ENCODE measurements around the gene XPR1. TPM values are rescaled to one million over a fixed set of nuclear protein-coding genes. Genes with fewer than 3 reads are reported as not detected.

XPR1 gene
- total RNA-seq, 1 experiment from 2014 or later, result 19.9 TPM

DNA sequence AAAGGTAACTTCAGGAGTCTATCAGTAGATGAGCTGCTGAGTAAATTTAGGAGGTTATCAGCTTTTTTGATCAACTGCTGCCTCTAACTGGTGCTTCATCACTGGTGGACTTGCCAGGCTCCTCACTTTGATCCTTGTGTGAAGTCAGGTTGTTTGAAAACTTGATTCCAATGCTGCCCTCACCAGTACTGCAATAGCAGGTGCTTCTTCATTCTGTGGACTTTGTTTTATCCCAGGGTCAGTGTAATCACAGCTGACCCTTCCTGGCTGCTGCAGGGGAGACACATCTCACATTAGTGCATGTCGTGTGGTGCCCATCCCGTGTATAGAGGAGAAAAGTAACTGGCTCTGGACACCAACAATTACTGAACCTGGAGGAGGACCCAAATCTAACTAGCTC lies 260.9 kb downstream of the XPR1 start:
- no peak overlapping the region for H3K27ac ChIP-seq (ENCODE audit: low read depth, low read length)
- intact Hi-C loops (cut with micrococcal nuclease), result no loop called here
- ChIA-PET RAD21 (ENCODE audit: low non-redundant PET in 1 of 2, low total read pairs in 2 of 2, uncharacterized antibody in 2 of 2, unreplicated experiment in 2 of 2) (no interaction called here), CTCF (no interaction called here), POLR2A (no interaction called here)
- H3K9me3 ChIP-seq (ENCODE audit: control insufficient read depth in 1 of 2, insufficient read depth in 1 of 2, low read depth in 1 of 2, low read length in 2 of 2), result no peaks in the 10 kb centered on the region
- H2AFZ ChIP-seq (ENCODE audit: low read depth, low read length, poor library complexity, severe bottlenecking), result no peak overlapping the region
- no peak overlapping the region for H3K4me2 ChIP-seq (ENCODE audit: low read length)
- no peaks in the 10 kb centered on the region for H3K9me2 ChIP-seq (ENCODE audit: insufficient read depth)
- no peaks in the 10 kb centered on the region for H3K4me1 ChIP-seq (ENCODE audit: control insufficient read depth in 1 of 2, insufficient read depth in 2 of 2, low read length in 2 of 2)
- BruUV-seq (replicated peaks), result no TSS peak
- H3K4me3 ChIP-seq (replicated peaks in 1 of 2; ENCODE audit: low read depth in 1 of 2, low read length in 2 of 2), result no peak overlapping the region
- H3K9ac ChIP-seq (ENCODE audit: low read length), result no peak overlapping the region
- no peaks in the 10 kb centered on the region for H3K27me3 ChIP-seq (ENCODE audit: insufficient read depth, low read length)
- H3K36me3 ChIP-seq (ENCODE audit: control insufficient read depth in 1 of 2, insufficient read depth in 2 of 2, low read length in 2 of 2), result no peaks in the 10 kb centered on the region
- ATAC-seq (no peak), DNase-seq (ENCODE audit: low read depth, low spot score) (no peak)
- H3K79me2 ChIP-seq (ENCODE audit: insufficient read depth, low read length), result no peaks in the 10 kb centered on the region
- no peaks in the 10 kb centered on the region for H4K20me1 ChIP-seq (ENCODE audit: insufficient read depth)
- TF ChIP-seq RAD21 (IDR thresholded peaks at IDR 0.05; ENCODE audit: low read depth), result no peak

DNA sequence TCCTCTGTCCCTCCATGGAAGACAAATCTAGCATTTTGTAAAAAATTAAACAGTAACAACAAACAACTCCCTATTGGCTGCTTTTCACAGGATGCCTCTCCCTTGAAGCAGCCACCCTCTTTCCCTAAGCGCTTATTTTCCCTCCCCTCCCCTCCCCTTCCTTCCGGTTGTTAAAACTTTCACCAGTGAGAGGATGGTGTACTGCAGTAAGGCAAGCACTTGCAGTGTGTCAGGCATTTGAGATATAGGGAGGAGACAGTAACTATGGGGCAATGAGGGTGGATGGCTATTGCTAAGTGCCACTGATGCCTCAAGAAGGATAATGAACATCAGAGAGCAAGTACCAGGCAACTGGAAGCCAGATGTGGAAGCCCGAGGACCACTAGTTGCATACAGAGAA lies 261.8 kb downstream of the XPR1 start:
- Histone ChIP-seq H3K4me3 (replicated peaks in 1 of 2; ENCODE audit: low read depth in 1 of 2, low read length in 2 of 2) (no peak overlapping the region), H4K20me1 (ENCODE audit: insufficient read depth) (no peaks in the 10 kb centered on the region), H3K4me1 (ENCODE audit: control insufficient read depth in 1 of 2, insufficient read depth in 2 of 2, low read length in 2 of 2) (no peaks in the 10 kb centered on the region), H3K27me3 (ENCODE audit: insufficient read depth, low read length) (no peaks in the 10 kb centered on the region), H3K79me2 (ENCODE audit: insufficient read depth, low read length) (no peaks in the 10 kb centered on the region), H3K27ac (ENCODE audit: low read depth, low read length) (no peak overlapping the region), H3K36me3 (ENCODE audit: control insufficient read depth in 1 of 2, insufficient read depth in 2 of 2, low read length in 2 of 2) (no peaks in the 10 kb centered on the region), H2AFZ (ENCODE audit: low read depth, low read length, poor library complexity, severe bottlenecking) (no peak overlapping the region), H3K9me2 (ENCODE audit: insufficient read depth) (no peaks in the 10 kb centered on the region), H3K4me2 (ENCODE audit: low read length) (no peak overlapping the region), H3K9ac (ENCODE audit: low read length) (no peak overlapping the region), H3K9me3 (ENCODE audit: control insufficient read depth in 1 of 2, insufficient read depth in 1 of 2, low read depth in 1 of 2, low read length in 2 of 2) (no peaks in the 10 kb centered on the region)
- DNase-seq (ENCODE audit: low read depth, low spot score) (no peak), ATAC-seq (no peak)
- POLR2A ChIA-PET, result no interaction called here
- no TSS peak for BruUV-seq (replicated peaks)
- intact Hi-C loops (cut with micrococcal nuclease), result no loop called here
- no peak for TF ChIP-seq ZFX (IDR thresholded peaks at IDR 0.05)
- TF ChIP-seq, protein P1, sequence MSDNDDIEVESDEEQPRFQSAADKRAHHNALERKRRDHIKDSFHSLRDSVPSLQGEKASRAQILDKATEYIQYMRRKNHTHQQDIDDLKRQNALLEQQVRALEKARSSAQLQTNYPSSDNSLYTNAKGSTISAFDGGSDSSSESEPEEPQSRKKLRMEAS (IDR thresholded peaks at IDR 0.05), result no peak
- CTCF ChIA-PET, result interaction anchor here (0.7 kb wide), 1 partner anchor 368 kb away, joined by 5 read pairs; no protein-coding TSS in a partner anchor
- RAD21 ChIA-PET (ENCODE audit: low non-redundant PET in 1 of 2, low total read pairs in 2 of 2, uncharacterized antibody in 2 of 2, unreplicated experiment in 2 of 2), result no interaction called here

DNA sequence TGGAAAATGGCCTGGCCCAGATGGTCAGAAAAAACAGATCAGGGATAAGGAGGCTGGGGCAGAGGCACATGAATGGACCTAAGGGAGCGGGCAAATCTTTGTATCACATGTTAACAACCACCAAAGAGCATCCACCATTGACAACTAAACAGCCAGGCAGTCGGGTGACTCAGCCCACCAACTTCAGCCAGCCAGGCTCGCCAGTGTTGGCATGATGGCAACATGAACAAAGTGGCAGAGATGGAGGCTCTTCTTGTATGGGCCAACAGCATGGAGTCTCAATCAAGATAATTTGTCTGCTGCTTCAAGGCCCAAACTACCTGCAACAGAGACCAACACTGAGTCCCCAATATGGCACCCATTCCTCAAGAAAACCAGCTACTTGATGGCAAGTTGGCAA lies 264.3 kb downstream of the XPR1 start:
- no peak overlapping the region for H3K27ac ChIP-seq (ENCODE audit: low read depth, low read length)
- ChIA-PET CTCF (no interaction called here), POLR2A (no interaction called here), RAD21 (ENCODE audit: low non-redundant PET in 1 of 2, low total read pairs in 2 of 2, uncharacterized antibody in 2 of 2, unreplicated experiment in 2 of 2) (no interaction called here)
- H3K79me2 ChIP-seq (ENCODE audit: insufficient read depth, low read length), result no peaks in the 10 kb centered on the region
- intact Hi-C loops (cut with micrococcal nuclease), result no loop called here
- no peaks in the 10 kb centered on the region for H3K4me1 ChIP-seq (ENCODE audit: control insufficient read depth in 1 of 2, insufficient read depth in 2 of 2, low read length in 2 of 2)
- no peaks in the 10 kb centered on the region for H3K9me3 ChIP-seq (ENCODE audit: control insufficient read depth in 1 of 2, insufficient read depth in 1 of 2, low read depth in 1 of 2, low read length in 2 of 2)
- H2AFZ ChIP-seq (ENCODE audit: low read depth, low read length, poor library complexity, severe bottlenecking), result no peak overlapping the region
- H4K20me1 ChIP-seq (ENCODE audit: insufficient read depth), result no peaks in the 10 kb centered on the region
- no peak for TF ChIP-seq CBX3 (IDR thresholded peaks at IDR 0.05; ENCODE audit: low read depth)
- TF ChIP-seq FOSL1 (IDR thresholded peaks at IDR 0.05; ENCODE audit: low read depth), result no peak
- TF ChIP-seq POLR2A (IDR thresholded peaks at IDR 0.05; ENCODE audit: borderline replicate concordance, extremely low read depth, insufficient read depth, insufficient read length), result no peak
- TF ChIP-seq ZNF274 (IDR thresholded peaks at IDR 0.05; ENCODE audit: low read depth, low read length), result no peak
- no peak for TF ChIP-seq EGR1 (IDR thresholded peaks at IDR 0.05; ENCODE audit: low read depth)
- TF ChIP-seq CEBPB (IDR thresholded peaks at IDR 0.05; ENCODE audit: low read depth), result no peak
- no peak for TF ChIP-seq TCF7L2 (IDR thresholded peaks at IDR 0.05; ENCODE audit: borderline replicate concordance, extremely low read depth, insufficient read depth, insufficient read length)
- TF ChIP-seq ELF1 (IDR thresholded peaks at IDR 0.05; ENCODE audit: borderline replicate concordance, low read depth), result no peak
- TF ChIP-seq, protein P1 (IDR thresholded peaks at IDR 0.05), result no peak
- no peak for TF ChIP-seq RAD21 (IDR thresholded peaks at IDR 0.05; ENCODE audit: low read depth)
- TF ChIP-seq EZH2 (IDR thresholded peaks at IDR 0.05), result no peak
- TF ChIP-seq EZH2phosphoT487 (IDR thresholded peaks at IDR 0.05; ENCODE audit: borderline replicate concordance), result no peak
- no peak for DNase-seq (ENCODE audit: low read depth, low spot score)
- H3K9me2 ChIP-seq (ENCODE audit: insufficient read depth), result no peaks in the 10 kb centered on the region
- H3K4me2 ChIP-seq (ENCODE audit: low read length), result no peak overlapping the region
- no TSS peak for BruUV-seq (replicated peaks)
- no peak overlapping the region for H3K9ac ChIP-seq (ENCODE audit: low read length)
- H3K27me3 ChIP-seq (ENCODE audit: insufficient read depth, low read length), result no peaks in the 10 kb centered on the region
- no peaks in the 10 kb centered on the region for H3K36me3 ChIP-seq (ENCODE audit: control insufficient read depth in 1 of 2, insufficient read depth in 2 of 2, low read length in 2 of 2)
- ATAC-seq, result no peak
- H3K4me3 ChIP-seq (replicated peaks in 1 of 2; ENCODE audit: low read depth in 1 of 2, low read length in 2 of 2), result no peak overlapping the region

All from HCT116 (cell line).